Liver (tissue), 9 donors: ENCODE measurements around the gene TAF4. TPM values are rescaled to one million over a fixed set of nuclear protein-coding genes. Genes with fewer than 3 reads are reported as not detected.

ENCODE experiments used
- DNase-seq: peaks from one replicate; pipeline ENCODE4 v3.0.0-alpha.2; 2017; ENCODE audit warnings: low spot score
- H3K27ac ChIP-seq, 2 donors: one replicate each; pipeline ENCODE4 v1.7.0; 2013; ENCODE audit warnings: inconsistent platforms in 2 of 2, low read length in 2 of 2, control low read depth in 1 of 2, low read depth in 1 of 2, mild to moderate bottlenecking in 1 of 2
- H3K27me3 ChIP-seq, 4 donors: one replicate each; pipeline versions ENCODE4 v1.6.1 to v1.7.0; 2013; ENCODE audit warnings: low read length in 3 of 4, inconsistent platforms in 1 of 4, mild to moderate bottlenecking in 1 of 4, moderate library complexity in 1 of 4; ENCODE audit not compliant: control insufficient read depth in 4 of 4, insufficient read depth in 4 of 4
- H3K36me3 ChIP-seq, 4 donors: one replicate each; pipeline versions ENCODE4 v1.6.1 to v1.7.0; 2013; ENCODE audit warnings: low read length in 3 of 4, mild to moderate bottlenecking in 3 of 4, low read depth in 1 of 4, moderate library complexity in 1 of 4; ENCODE audit not compliant: control insufficient read depth in 4 of 4, insufficient read depth in 3 of 4
- H3K4me1 ChIP-seq, 4 donors: one replicate each; pipeline versions ENCODE4 v1.6.1 to v1.7.0; 2013; ENCODE audit warnings: low read length in 3 of 4, mild to moderate bottlenecking in 3 of 4, moderate library complexity in 1 of 4; ENCODE audit not compliant: control insufficient read depth in 4 of 4, insufficient read depth in 4 of 4
- H3K4me3 ChIP-seq, 3 donors: one replicate each; pipeline versions ENCODE4 v1.6.1 to v1.7.0; 2013; ENCODE audit warnings: low read length in 3 of 3, control low read depth in 1 of 3, low read depth in 1 of 3, mild to moderate bottlenecking in 1 of 3
- H3K9ac ChIP-seq, 2 donors: one replicate each; pipeline ENCODE4 v1.7.0; 2013; ENCODE audit warnings: low read length in 2 of 2, mild to moderate bottlenecking in 2 of 2, moderate library complexity in 2 of 2, control low read depth in 1 of 2, low read depth in 1 of 2
- H3K9me3 ChIP-seq, 4 donors: one replicate each; pipeline versions ENCODE4 v1.6.1 to v1.7.0; 2013; ENCODE audit warnings: low read length in 3 of 4; ENCODE audit not compliant: control insufficient read depth in 4 of 4
- ATF3 ChIP-seq: IDR thresholded peaks from 2 replicates; pipeline ENCODE4 v1.6.1; 2016; ENCODE audit warnings: antibody characterized with exemption
- CTCF ChIP-seq: fragments of 150-350 bp; IDR thresholded peaks from 2 replicates; pipeline ENCODE4 v1.5.1; 2017; ENCODE audit warnings: improper control_type of control experiment, low read depth, low read length; ENCODE audit not compliant: missing input control
- EGR1 ChIP-seq, 2 donors: IDR thresholded peaks; 2 replicates each; pipeline ENCODE4 v1.6.1; 2016 to 2018; ENCODE audit warnings: antibody characterized with exemption in 2 of 2, low read depth in 2 of 2
- FOXA1 ChIP-seq: IDR thresholded peaks from 2 replicates; pipeline ENCODE4 v1.6.1; 2016; ENCODE audit warnings: antibody characterized with exemption
- FOXA2 ChIP-seq: IDR thresholded peaks from 2 replicates; pipeline ENCODE4 v1.6.1; 2016; ENCODE audit warnings: antibody characterized with exemption
- GABPA ChIP-seq, 2 donors: IDR thresholded peaks in 1 of 2; conservative IDR thresholded peaks in 1 of 2; 2 replicates each; pipeline ENCODE4 v1.6.1; 2016; ENCODE audit warnings: antibody characterized with exemption in 2 of 2, mild to moderate bottlenecking in 1 of 2, moderate library complexity in 1 of 2
- HNF4A ChIP-seq, 2 donors: conservative IDR thresholded peaks; 2 replicates each; pipeline ENCODE4 v1.6.1; 2016; ENCODE audit warnings: antibody characterized with exemption in 2 of 2, mild to moderate bottlenecking in 2 of 2
- HNF4G ChIP-seq: IDR thresholded peaks from 2 replicates; pipeline ENCODE4 v1.6.1; 2016; ENCODE audit warnings: antibody characterized with exemption
- JUND ChIP-seq, 2 donors: IDR thresholded peaks; 2 replicates each; pipeline ENCODE4 v1.6.1; 2016; ENCODE audit warnings: antibody characterized with exemption in 2 of 2
- MAX ChIP-seq: IDR thresholded peaks from 2 replicates; pipeline ENCODE4 v1.6.1; 2016; ENCODE audit warnings: antibody characterized with exemption
- NR2F2 ChIP-seq: IDR thresholded peaks from 2 replicates; pipeline ENCODE4 v1.6.1; 2016; ENCODE audit warnings: antibody characterized with exemption
- RAD21 ChIP-seq, 2 donors: IDR thresholded peaks; 2 replicates each; pipeline ENCODE4 v1.6.1; 2016; ENCODE audit warnings: antibody characterized with exemption in 2 of 2, mild to moderate bottlenecking in 2 of 2
- REST ChIP-seq: IDR thresholded peaks from 2 replicates; pipeline ENCODE4 v1.6.1; 2016; ENCODE audit warnings: antibody characterized with exemption, mild to moderate bottlenecking
- RXRA ChIP-seq, 2 donors: IDR thresholded peaks; 2 replicates each; pipeline ENCODE4 v1.6.1; 2017 to 2018; ENCODE audit warnings: antibody characterized with exemption in 2 of 2, mild to moderate bottlenecking in 1 of 2
- SP1 ChIP-seq: IDR thresholded peaks from 2 replicates; pipeline ENCODE4 v1.6.1; 2018; ENCODE audit warnings: antibody characterized with exemption, mild to moderate bottlenecking
- TAF1 ChIP-seq: conservative IDR thresholded peaks from 2 replicates; pipeline ENCODE4 v1.6.1; 2016; ENCODE audit warnings: antibody characterized with exemption, mild to moderate bottlenecking
- YY1 ChIP-seq: IDR thresholded peaks from 2 replicates; pipeline ENCODE4 v1.6.1; 2016; ENCODE audit warnings: antibody characterized with exemption, mild to moderate bottlenecking
- ZBTB33 ChIP-seq: IDR thresholded peaks from 2 replicates; pipeline ENCODE4 v1.6.1; 2016; ENCODE audit warnings: antibody characterized with exemption
- whole genome bisulfite sequencing: extraction: QIAGEN DNeasy Blood & Tissue Kit; methylation state at CpG from one replicate; pipeline ENCODE4 v1.1.7; 2013; 5-methylcytosine and 5-hydroxymethylcytosine counted together
- polyA plus RNA-seq, 2 donors: library from polyadenylated mRNA; stranded (reverse) in 1 of 2; unstranded in 1 of 2; fragments of 200-250 nt in 1 of 2; fragments of >200 nt in 1 of 2; fragmentation: Nextera tagmentation in 1 of 2; extraction: Ambion mirVana in 1 of 2; gene quantifications; one replicate each; pipeline versions ENCODE4 v1.2.1 to v1.2.3, GENCODE V29; 2013 to 2015
- total RNA-seq, 2 donors: library from RNA; depleted of rRNA; stranded (reverse); fragments of >200 nt; gene quantifications; one replicate each; pipeline ENCODE4 v1.2.3, GENCODE V29; 2014
- donor health status: healthy.
- donor health status: healthy.
- donor health status: healthy.
- donor health status: healthy.
- donor health status: healthy.

TAF4 gene
- total and polyA plus RNA-seq, 4 donors = 2.0 to 11.8 (median 5.6) TPM

- no peak for TF ChIP-seq HNF4G
- no peak for TF ChIP-seq EGR1 (IDR thresholded peaks at IDR 0.05; ENCODE audit: low read depth in 2 of 2)
- no peak for TF ChIP-seq TAF1
These were observed 124.5 kb downstream of the TAF4 start (continued) for GRCh38 chr20:61940976-61941720.

- Histone ChIP-seq H3K9me3 (no peaks in the 10 kb centered on the region), H3K36me3 (no peaks in the 10 kb centered on the region), H3K4me1 (no peaks in the 10 kb centered on the region), H3K4me3 (no peak overlapping the region), H3K27ac (no peak overlapping the region), H3K9ac (no peak overlapping the region), H3K27me3 (no peaks in the 10 kb centered on the region)
- 92% methylated on average over 17 of the region's 17 CpGs for WGBS
- no peak for DNase-seq
- no peak for TF ChIP-seq GABPA (IDR thresholded peaks at IDR 0.05 in 1 of 2, conservative IDR thresholded peaks at IDR 0.05 in 1 of 2)
- no peak for TF ChIP-seq HNF4G
- no peak for TF ChIP-seq HNF4A (conservative IDR thresholded peaks at IDR 0.05)
- TF ChIP-seq FOXA2 = no peak
- TF ChIP-seq FOXA1 = no peak
- TF ChIP-seq ZBTB33 = no peak
- no peak for TF ChIP-seq NR2F2
- TF ChIP-seq RXRA (IDR thresholded peaks at IDR 0.05) = no peak
- no peak for TF ChIP-seq ATF3
- TF ChIP-seq RAD21 (IDR thresholded peaks at IDR 0.05) = no peak
- TF ChIP-seq YY1 = no peak
- TF ChIP-seq JUND (IDR thresholded peaks at IDR 0.05) = no peak
- TF ChIP-seq MAX = no peak
- TF ChIP-seq TAF1 = no peak
These were observed 125.2 kb downstream of the TAF4 start for GRCh38 chr20:61940491-61940890.

GRCh38 chr20:61939691-61940360 lies 125.9 kb downstream of the TAF4 start:
- no peaks in the 10 kb centered on the region for H3K27me3 ChIP-seq
- H3K4me1 ChIP-seq = no peaks in the 10 kb centered on the region
- no peaks in the 10 kb centered on the region for H3K36me3 ChIP-seq
- DNase-seq = no peak
- WGBS = 83% methylated on average over 13 of the region's 13 CpGs
- no peak overlapping the region for H3K27ac ChIP-seq
- H3K9me3 ChIP-seq = no peaks in the 10 kb centered on the region
- H3K4me3 ChIP-seq = no peak overlapping the region
- no peak overlapping the region for H3K9ac ChIP-seq
- no peak for TF ChIP-seq TAF1
- no peak for TF ChIP-seq GABPA (IDR thresholded peaks at IDR 0.05 in 1 of 2, conservative IDR thresholded peaks at IDR 0.05 in 1 of 2)
- no peak for TF ChIP-seq RAD21 (IDR thresholded peaks at IDR 0.05)
- TF ChIP-seq REST = no peak
- no peak for TF ChIP-seq FOXA1
- no peak for TF ChIP-seq SP1
- TF ChIP-seq HNF4G = no peak
- TF ChIP-seq ATF3 = no peak
- TF ChIP-seq JUND (IDR thresholded peaks at IDR 0.05) = no peak
- no peak for TF ChIP-seq CTCF
- no peak for TF ChIP-seq ZBTB33
- no peak for TF ChIP-seq FOXA2
